Parathyroid adenoma (tissue), 2 donors: Measurements from ENCODE around the gene CLEC20A.
A peak's percentile ranks its signal among the peaks of the same experiment; 100 is the strongest.

Source experiments
- H2AFZ ChIP-seq: fragments of 300-600 bp; sonication (generic); one replicate; pipeline ENCODE4 v1.7.0; 2017; ENCODE audit warnings: antibody characterized with exemption, mild to moderate bottlenecking
- H3K27ac ChIP-seq: fragments of 300-600 bp; sonication (generic); one replicate; pipeline ENCODE4 v1.7.0; 2017
- H3K27me3 ChIP-seq: fragments of 300-600 bp; sonication (generic); one replicate; pipeline ENCODE4 v1.7.0; 2017; ENCODE audit warnings: low read length; ENCODE audit not compliant: control insufficient read depth, insufficient read depth
- H3K36me3 ChIP-seq: fragments of 300-600 bp; sonication (generic); one replicate; pipeline ENCODE4 v1.7.0; 2017; ENCODE audit warnings: low read length; ENCODE audit not compliant: control insufficient read depth, insufficient read depth
- H3K4me1 ChIP-seq: fragments of 300-600 bp; sonication (generic); one replicate; pipeline ENCODE4 v1.7.0; 2017; ENCODE audit warnings: control low read depth
- H3K4me2 ChIP-seq: fragments of 300-600 bp; sonication (generic); one replicate; pipeline ENCODE4 v1.7.0; 2017; ENCODE audit warnings: low read length
- H3K4me3 ChIP-seq: fragments of 300-600 bp; sonication (generic); one replicate; pipeline ENCODE4 v1.7.0; 2017; ENCODE audit warnings: low read depth, low read length
- H3K79me2 ChIP-seq: fragments of 300-600 bp; sonication (generic); one replicate; pipeline ENCODE4 v1.7.0; 2017; ENCODE audit warnings: control low read depth
- H3K9ac ChIP-seq: fragments of 300-600 bp; sonication (generic); one replicate; pipeline ENCODE4 v1.7.0; 2017; ENCODE audit warnings: mild to moderate bottlenecking
- H3K9me3 ChIP-seq: fragments of 300-600 bp; sonication (generic); one replicate; pipeline ENCODE4 v1.7.0; 2017; ENCODE audit warnings: low read length; ENCODE audit not compliant: control insufficient read depth
- CTCF ChIP-seq: fragments of 300-600 bp; sonication (generic); IDR thresholded peaks from one replicate; pipeline ENCODE4 v1.7.0; 2017; ENCODE audit warnings: antibody characterized with exemption, mild to moderate bottlenecking
- donor health status: primary hyperparathyroidism.

CLEC20A gene

GRCh38 chr1:178541829-178542553 lies 45.2 kb upstream of the CLEC20A start:
- peak overlapping the region; percentile 96 for H2AFZ ChIP-seq
- H3K27me3 ChIP-seq, result no peaks in the 10 kb centered on the region
- peak overlapping the region; percentile 84 for H3K4me3 ChIP-seq
- peak overlapping the region; percentile 60 for H3K27ac ChIP-seq
- peak overlapping the region; percentile 99 for H3K4me2 ChIP-seq
- no peak for TF ChIP-seq CTCF
- H3K4me1 ChIP-seq, result peaks cover 3% of the 10 kb centered on the region
- no peaks in the 10 kb centered on the region for H3K79me2 ChIP-seq
- no peak overlapping the region for H3K9ac ChIP-seq
- no peaks in the 10 kb centered on the region for H3K36me3 ChIP-seq
- H3K9me3 ChIP-seq, result no peaks in the 10 kb centered on the region

GRCh38 chr1:178541379-178541778 lies 44.6 kb upstream of the CLEC20A start:
- Histone ChIP-seq H3K36me3 (no peaks in the 10 kb centered on the region), H3K4me1 (peaks cover 3% of the 10 kb centered on the region), H3K79me2 (no peaks in the 10 kb centered on the region), H2AFZ (peak overlapping the region; percentile 96), H3K27me3 (no peaks in the 10 kb centered on the region), H3K27ac (no peak overlapping the region), H3K4me3 (no peak overlapping the region), H3K4me2 (peak overlapping the region; percentile 99), H3K9ac (no peak overlapping the region), H3K9me3 (no peaks in the 10 kb centered on the region)
- no peak for TF ChIP-seq CTCF

- no peaks in the 10 kb centered on the region for H3K9me3 ChIP-seq
- no peaks in the 10 kb centered on the region for H3K79me2 ChIP-seq
- no peak overlapping the region for H3K9ac ChIP-seq
- H3K27me3 ChIP-seq, result no peaks in the 10 kb centered on the region
- no peak overlapping the region for H3K4me2 ChIP-seq
- no peak overlapping the region for H3K4me3 ChIP-seq
- H3K27ac ChIP-seq, result no peak overlapping the region
- no peaks in the 10 kb centered on the region for H3K36me3 ChIP-seq
- H2AFZ ChIP-seq, result no peak overlapping the region
- peaks cover 3% of the 10 kb centered on the region for H3K4me1 ChIP-seq
- no peak for TF ChIP-seq CTCF
Measured at GRCh38 chr1:178540646-178541045, 43.9 kb upstream of the CLEC20A start.

- Histone ChIP-seq H2AFZ (no peak overlapping the region), H3K79me2 (no peaks in the 10 kb centered on the region), H3K27ac (no peak overlapping the region), H3K9me3 (no peaks in the 10 kb centered on the region), H3K9ac (no peak overlapping the region), H3K4me3 (no peak overlapping the region), H3K4me1 (peaks cover 3% of the 10 kb centered on the region), H3K4me2 (no peak overlapping the region), H3K36me3 (no peaks in the 10 kb centered on the region), H3K27me3 (no peaks in the 10 kb centered on the region)
- no peak for TF ChIP-seq CTCF
Measured at GRCh38 chr1:178540204-178540603, 43.4 kb upstream of the CLEC20A start.

- H3K36me3 ChIP-seq, result no peaks in the 10 kb centered on the region
- TF ChIP-seq CTCF, result no peak
- H3K4me3 ChIP-seq, result no peak overlapping the region
- no peaks in the 10 kb centered on the region for H3K79me2 ChIP-seq
- H3K27me3 ChIP-seq, result no peaks in the 10 kb centered on the region
- no peak overlapping the region for H3K4me2 ChIP-seq
- no peak overlapping the region for H3K9ac ChIP-seq
- H3K27ac ChIP-seq, result no peak overlapping the region
- no peak overlapping the region for H2AFZ ChIP-seq
- no peaks in the 10 kb centered on the region for H3K9me3 ChIP-seq
- peaks cover 3% of the 10 kb centered on the region for H3K4me1 ChIP-seq
Measured at GRCh38 chr1:178539291-178539690, 42.5 kb upstream of the CLEC20A start.
